ENCODE data around the gene CHAC2. TPM values are rescaled to one million over a fixed set of nuclear protein-coding genes. Genes with fewer than 3 reads are reported as not detected.

The CHAC2 gene
- total and polyA plus RNA-seq, 4 experiments from 2014 or later: 1.5 to 4.9 (median 2.6) TPM

DNA sequence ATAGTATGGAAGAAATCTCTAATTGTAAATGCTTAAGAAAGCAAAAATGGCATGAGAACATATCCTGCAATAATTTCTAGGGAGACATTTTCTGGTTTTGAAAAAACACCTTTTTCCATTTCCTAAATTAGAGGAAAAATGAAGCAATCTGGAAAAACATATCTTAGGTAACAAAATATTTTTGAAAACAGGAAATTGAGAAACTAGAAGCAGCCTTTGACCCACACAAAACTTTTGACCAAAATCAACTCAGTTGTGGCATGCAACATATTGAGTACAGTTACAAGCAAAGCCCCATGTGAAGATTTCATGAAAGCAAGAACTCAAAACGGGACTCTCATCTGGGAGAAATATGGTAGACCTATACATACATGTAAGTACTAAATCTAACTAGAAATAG is 28.6 kb upstream of the CHAC2 start:
- Histone ChIP-seq H3K9me3 (ENCODE audit: control insufficient read depth in 1 of 2, low read length in 2 of 2) (no peaks in the 10 kb centered on the region), H3K27me3 (ENCODE audit: insufficient read depth, low read length) (no peaks in the 10 kb centered on the region), H3K27ac (ENCODE audit: low read depth, low read length) (no peak overlapping the region), H3K36me3 (ENCODE audit: insufficient read depth, low read length) (no peaks in the 10 kb centered on the region), H3K4me1 (ENCODE audit: insufficient read depth, low read length) (no peaks in the 10 kb centered on the region), H3K4me3 (ENCODE audit: low read length in 2 of 2) (no peak overlapping the region)
- Mint-ChIP-seq H3K9me3 (no peaks in the 10 kb centered on the region), H3K27ac (no peak overlapping the region), H3K27me3 (no peaks in the 10 kb centered on the region), H3K4me1 (peaks cover 0 to 14% (median 11%) of the 10 kb centered on the region in 4 donors), H3K36me3 (peaks cover 26 to 47% of the 10 kb centered on the region in 2 donors), H3K4me3 (no peak overlapping the region)
- intact Hi-C loops (cut with micrococcal nuclease): no loop called here
- ChIA-PET POLR2A (ENCODE audit: partially characterized antibody) (no interaction called here), CTCF (ENCODE audit: partially characterized antibody) (interaction anchor here (1.2 kb wide), 1 partner anchor 29 kb away, joined by 3 read pairs; the partner anchor contains the start of gene CHAC2)
- DNase-seq: no peak

DNA sequence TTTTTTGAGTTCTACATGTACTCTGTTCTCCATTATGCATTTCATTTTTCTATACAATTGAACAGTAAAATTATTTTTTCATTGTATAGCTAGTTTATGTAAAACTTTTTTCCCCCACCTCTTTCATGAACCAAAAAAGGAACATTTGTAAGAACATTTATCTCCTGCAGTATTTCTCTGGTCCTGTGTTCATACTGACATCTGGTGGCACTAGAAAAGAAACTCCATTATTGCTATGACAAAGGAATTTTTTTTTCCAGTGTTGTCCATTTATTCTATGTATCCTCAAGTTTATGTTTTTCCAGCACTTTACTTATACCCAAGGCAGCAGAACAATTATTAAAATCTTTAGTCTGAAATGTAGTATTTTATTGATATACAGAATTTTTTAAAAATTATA is 27.4 kb upstream of the CHAC2 start:
- POLR2A ChIA-PET (ENCODE audit: partially characterized antibody): no interaction called here
- peaks cover 22 to 38% of the 10 kb centered on the region in 2 donors for H3K36me3 Mint-ChIP-seq
- no peak for DNase-seq
- Histone ChIP-seq H3K36me3 (ENCODE audit: insufficient read depth, low read length) (no peaks in the 10 kb centered on the region), H3K27ac (ENCODE audit: low read depth, low read length) (no peak overlapping the region), H3K9me3 (ENCODE audit: control insufficient read depth in 1 of 2, low read length in 2 of 2) (no peaks in the 10 kb centered on the region), H3K27me3 (ENCODE audit: insufficient read depth, low read length) (no peaks in the 10 kb centered on the region), H3K4me3 (ENCODE audit: low read length in 2 of 2) (no peak overlapping the region), H3K4me1 (ENCODE audit: insufficient read depth, low read length) (no peaks in the 10 kb centered on the region)
- no peak overlapping the region for H3K27ac Mint-ChIP-seq
- H3K4me1 Mint-ChIP-seq: peaks cover 0 to 12% (median 9%) of the 10 kb centered on the region in 4 donors
- H3K4me3 Mint-ChIP-seq: no peak overlapping the region
- intact Hi-C loops (cut with micrococcal nuclease): no loop called here
- no peaks in the 10 kb centered on the region for H3K9me3 Mint-ChIP-seq
- H3K27me3 Mint-ChIP-seq: no peaks in the 10 kb centered on the region
- CTCF ChIA-PET (ENCODE audit: partially characterized antibody): interaction anchor here (1.2 kb wide), 1 partner anchor 28 kb away, joined by 3 read pairs; the partner anchor contains the start of gene CHAC2

DNA sequence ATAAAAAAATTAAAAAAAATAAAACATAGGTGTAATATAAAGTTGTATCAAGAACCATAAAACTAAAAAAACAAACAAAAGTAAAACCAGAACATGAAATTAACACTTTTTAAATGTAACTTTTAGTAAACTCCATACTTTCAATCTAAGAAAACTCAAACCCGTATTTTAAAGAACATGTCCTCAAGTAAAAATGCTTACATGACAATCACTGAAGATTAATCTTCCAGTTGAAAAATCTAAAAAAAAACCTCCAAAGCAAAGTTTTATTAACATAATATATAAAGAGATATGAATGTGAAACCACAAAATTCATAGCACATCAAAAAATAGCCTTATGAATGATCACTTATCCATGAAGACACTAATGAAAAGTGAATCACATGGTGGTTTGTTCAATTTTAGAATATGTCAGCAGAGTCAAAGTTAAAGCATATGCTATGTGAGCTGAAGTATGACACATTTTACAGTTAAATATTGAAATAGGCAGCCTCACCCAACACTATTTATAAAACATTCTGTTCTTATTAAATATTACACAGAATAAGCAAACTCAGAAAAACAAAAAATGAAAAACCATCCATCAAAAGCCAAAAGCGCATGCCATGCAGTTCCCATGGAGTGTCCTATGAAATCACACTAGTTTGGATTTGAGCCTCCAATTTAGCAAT is 23.1 kb upstream of the CHAC2 start:
- CTCF ChIA-PET (ENCODE audit: partially characterized antibody): interaction anchor here (1.3 kb wide), 2 partner anchors 12 to 29 kb away, joined by 3 to 4 read pairs; no protein-coding TSS in a partner anchor
- no peaks in the 10 kb centered on the region for H3K27me3 Mint-ChIP-seq

DNA sequence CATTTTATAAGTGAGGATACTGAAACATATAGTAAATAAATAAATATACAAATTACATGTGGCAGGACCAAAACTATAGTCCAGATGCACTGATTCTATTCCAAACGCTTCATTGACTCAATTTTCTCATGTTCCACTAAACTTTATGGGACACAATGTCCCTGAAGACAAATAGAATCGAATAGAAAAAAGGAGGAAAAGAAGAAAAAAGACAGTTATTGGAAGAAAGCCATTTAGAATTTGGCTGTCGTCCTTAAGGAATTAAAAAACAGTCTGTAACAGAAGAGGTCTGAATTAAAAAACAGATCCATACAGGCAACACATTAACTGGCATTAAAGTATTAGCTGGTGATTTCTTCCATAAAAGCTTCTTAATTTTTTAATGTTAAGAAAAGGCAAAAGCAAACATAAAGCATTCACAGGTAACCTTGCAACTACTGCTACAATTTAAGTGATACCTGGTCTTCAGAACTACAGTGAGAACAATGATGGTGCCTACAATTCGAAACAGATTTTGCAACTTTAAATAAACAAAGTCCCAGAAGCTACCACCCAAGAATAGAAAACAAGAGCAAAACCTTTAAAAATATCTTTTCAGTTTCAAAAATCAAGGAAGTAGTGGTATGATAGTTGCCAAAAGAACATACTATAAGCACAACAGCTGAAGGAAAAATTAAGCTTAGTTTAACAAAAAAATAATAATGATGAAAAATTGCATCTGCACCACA is 17.4 kb upstream of the CHAC2 start:
- CTCF ChIA-PET (ENCODE audit: partially characterized antibody): interaction anchor here (1.1 kb wide), 1 partner anchor 17 kb away, joined by 3 read pairs; the partner anchor contains the start of gene CHAC2
- intact Hi-C loops (cut with micrococcal nuclease): no loop called here

More for the DNA sequence above, 23.1 kb upstream of the CHAC2 start:
- Histone ChIP-seq H3K27me3 (ENCODE audit: insufficient read depth, low read length) (no peaks in the 10 kb centered on the region), H3K4me3 (ENCODE audit: low read length in 2 of 2) (no peak overlapping the region), H3K36me3 (ENCODE audit: insufficient read depth, low read length) (no peaks in the 10 kb centered on the region), H3K27ac (ENCODE audit: low read depth, low read length) (no peak overlapping the region), H3K9me3 (ENCODE audit: control insufficient read depth in 1 of 2, low read length in 2 of 2) (no peaks in the 10 kb centered on the region), H3K4me1 (ENCODE audit: insufficient read depth, low read length) (no peaks in the 10 kb centered on the region)
- POLR2A ChIA-PET (ENCODE audit: partially characterized antibody): interaction anchor here (1.6 kb wide), 1 partner anchor 24 kb away, joined by 3 read pairs; no protein-coding TSS in a partner anchor
- no peak overlapping the region for H3K27ac Mint-ChIP-seq
- no peaks in the 10 kb centered on the region for H3K9me3 Mint-ChIP-seq
- no peak overlapping the region for H3K4me3 Mint-ChIP-seq
- intact Hi-C loops (cut with micrococcal nuclease): no loop called here
- DNase-seq: no peak
- H3K36me3 Mint-ChIP-seq: peaks cover 33 to 48% of the 10 kb centered on the region in 2 donors
- H3K4me1 Mint-ChIP-seq: peaks cover 0 to 8% (median 5%) of the 10 kb centered on the region in 4 donors

DNA sequence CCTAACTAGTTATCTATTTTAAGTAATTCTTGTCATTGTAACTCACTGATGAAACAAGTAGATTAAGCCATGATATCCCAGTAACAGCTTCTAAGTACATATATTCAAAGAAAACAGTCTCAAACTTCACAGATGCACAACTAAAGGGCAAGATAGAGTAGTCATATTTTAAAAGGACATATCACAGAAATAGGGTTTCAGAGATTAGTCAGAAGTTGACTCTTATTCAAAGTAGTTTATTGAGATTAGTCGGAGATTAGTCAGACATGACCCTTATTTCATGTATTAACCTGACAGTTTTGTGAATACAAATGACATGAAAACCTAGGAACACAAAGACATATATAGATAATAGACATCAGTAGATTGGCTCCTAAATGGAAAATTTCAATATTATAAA is 15.9 kb upstream of the CHAC2 start:
- no peaks in the 10 kb centered on the region for H3K27me3 Mint-ChIP-seq

More for the DNA sequence above, 17.4 kb upstream of the CHAC2 start:
- H3K27me3 ChIP-seq (ENCODE audit: insufficient read depth, low read length): no peaks in the 10 kb centered on the region
- no peak overlapping the region for H3K4me3 ChIP-seq (ENCODE audit: low read length in 2 of 2)
- no peak overlapping the region for H3K4me3 Mint-ChIP-seq
- no peak overlapping the region for H3K27ac ChIP-seq (ENCODE audit: low read depth, low read length)
- H3K4me1 Mint-ChIP-seq: no peaks in the 10 kb centered on the region
- H3K36me3 Mint-ChIP-seq: peaks cover 33 to 35% of the 10 kb centered on the region in 2 donors
- POLR2A ChIA-PET (ENCODE audit: partially characterized antibody): no interaction called here
- H3K27me3 Mint-ChIP-seq: no peaks in the 10 kb centered on the region
- peaks cover 5% of the 10 kb centered on the region for H3K36me3 ChIP-seq (ENCODE audit: insufficient read depth, low read length)
- H3K9me3 Mint-ChIP-seq: no peaks in the 10 kb centered on the region
- H3K4me1 ChIP-seq (ENCODE audit: insufficient read depth, low read length): no peaks in the 10 kb centered on the region
- H3K9me3 ChIP-seq (ENCODE audit: control insufficient read depth in 1 of 2, low read length in 2 of 2): no peaks in the 10 kb centered on the region
- DNase-seq: no peak
- H3K27ac Mint-ChIP-seq: no peak overlapping the region

DNA sequence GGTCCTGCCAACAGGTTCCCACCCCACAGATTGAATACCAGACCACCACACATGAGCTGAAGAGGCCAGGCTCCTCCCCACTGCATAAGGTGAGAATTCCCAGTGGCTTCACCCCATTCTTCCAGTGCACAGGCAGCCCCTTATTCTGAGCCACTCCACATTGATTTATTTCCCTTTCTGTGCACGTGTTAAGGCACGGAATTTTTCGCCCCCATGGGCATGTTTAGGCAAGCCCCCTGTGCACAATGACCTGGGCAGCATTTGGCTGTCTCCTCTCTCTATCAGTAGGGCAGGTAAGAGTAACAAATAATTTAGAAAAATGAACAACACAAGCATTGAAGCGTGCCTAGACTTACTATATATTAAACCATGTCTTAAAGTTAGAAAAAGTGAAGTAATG is 15.2 kb upstream of the CHAC2 start:
- no peaks in the 10 kb centered on the region for H3K9me3 Mint-ChIP-seq
- H3K27me3 ChIP-seq (ENCODE audit: insufficient read depth, low read length): no peaks in the 10 kb centered on the region
- H3K4me1 ChIP-seq (ENCODE audit: insufficient read depth, low read length): no peaks in the 10 kb centered on the region
- POLR2A ChIA-PET (ENCODE audit: partially characterized antibody): no interaction called here
- intact Hi-C loops (cut with micrococcal nuclease): no loop called here
- H3K4me3 Mint-ChIP-seq: no peak overlapping the region
- H3K27ac ChIP-seq (ENCODE audit: low read depth, low read length): no peak overlapping the region
- no peak overlapping the region for H3K27ac Mint-ChIP-seq
- peaks cover 34 to 40% of the 10 kb centered on the region in 2 donors for H3K36me3 Mint-ChIP-seq
- H3K36me3 ChIP-seq (ENCODE audit: insufficient read depth, low read length): peaks cover 5% of the 10 kb centered on the region
- CTCF ChIA-PET (ENCODE audit: partially characterized antibody): no interaction called here
- no peak for DNase-seq
- no peaks in the 10 kb centered on the region for H3K27me3 Mint-ChIP-seq
- no peaks in the 10 kb centered on the region for H3K9me3 ChIP-seq (ENCODE audit: control insufficient read depth in 1 of 2, low read length in 2 of 2)
- H3K4me1 Mint-ChIP-seq: no peaks in the 10 kb centered on the region
- no peak overlapping the region for H3K4me3 ChIP-seq (ENCODE audit: low read length in 2 of 2)

More for the DNA sequence above, 15.9 kb upstream of the CHAC2 start:
- Mint-ChIP-seq H3K4me3 (no peak overlapping the region), H3K36me3 (peaks cover 28 to 38% of the 10 kb centered on the region in 2 donors), H3K27ac (no peak overlapping the region), H3K9me3 (no peaks in the 10 kb centered on the region), H3K4me1 (no peaks in the 10 kb centered on the region)
- Histone ChIP-seq H3K4me1 (ENCODE audit: insufficient read depth, low read length) (no peaks in the 10 kb centered on the region), H3K9me3 (ENCODE audit: control insufficient read depth in 1 of 2, low read length in 2 of 2) (no peaks in the 10 kb centered on the region), H3K4me3 (ENCODE audit: low read length in 2 of 2) (no peak overlapping the region), H3K27ac (ENCODE audit: low read depth, low read length) (no peak overlapping the region), H3K27me3 (ENCODE audit: insufficient read depth, low read length) (no peaks in the 10 kb centered on the region), H3K36me3 (ENCODE audit: insufficient read depth, low read length) (peaks cover 5% of the 10 kb centered on the region)
- intact Hi-C loops (cut with micrococcal nuclease): no loop called here
- no peak for DNase-seq
- CTCF ChIA-PET (ENCODE audit: partially characterized antibody): no interaction called here
- POLR2A ChIA-PET (ENCODE audit: partially characterized antibody): no interaction called here

DNA sequence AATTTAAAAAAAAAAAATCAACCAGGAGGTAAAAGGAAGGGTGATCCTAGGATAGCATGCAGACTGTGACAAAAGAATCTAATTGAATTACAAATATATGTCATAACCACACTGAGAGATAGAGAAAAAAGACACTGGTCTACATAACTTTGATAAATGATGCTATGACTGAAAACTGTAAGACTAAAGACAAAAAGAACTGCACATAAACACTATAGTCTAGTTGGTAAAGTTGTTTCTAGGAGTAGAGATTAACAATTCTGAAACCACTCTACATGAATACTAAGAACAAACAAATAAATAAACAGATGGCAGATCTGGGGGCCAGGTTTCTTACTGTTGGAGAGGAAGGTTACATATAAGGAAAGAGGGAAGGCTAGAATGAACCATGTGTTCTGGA is 14.6 kb upstream of the CHAC2 start:
- H3K36me3 Mint-ChIP-seq: peaks cover 35% of the 10 kb centered on the region in 2 donors
- ChIA-PET CTCF (ENCODE audit: partially characterized antibody) (no interaction called here), POLR2A (ENCODE audit: partially characterized antibody) (no interaction called here)
- H3K27me3 ChIP-seq (ENCODE audit: insufficient read depth, low read length): no peaks in the 10 kb centered on the region
- H3K9me3 ChIP-seq (ENCODE audit: control insufficient read depth in 1 of 2, low read length in 2 of 2): no peaks in the 10 kb centered on the region
- no peaks in the 10 kb centered on the region for H3K4me1 ChIP-seq (ENCODE audit: insufficient read depth, low read length)
- H3K36me3 ChIP-seq (ENCODE audit: insufficient read depth, low read length): peaks cover 5% of the 10 kb centered on the region
- H3K27ac ChIP-seq (ENCODE audit: low read depth, low read length): no peak overlapping the region
- H3K4me3 Mint-ChIP-seq: no peak overlapping the region
- DNase-seq: no peak
- no peaks in the 10 kb centered on the region for H3K27me3 Mint-ChIP-seq
- no peaks in the 10 kb centered on the region for H3K4me1 Mint-ChIP-seq
- H3K27ac Mint-ChIP-seq: peak overlapping the region in 1 of 7 donors; percentile 71
- H3K4me3 ChIP-seq (ENCODE audit: low read length in 2 of 2): no peak overlapping the region
- no peaks in the 10 kb centered on the region for H3K9me3 Mint-ChIP-seq
- intact Hi-C loops (cut with micrococcal nuclease): no loop called here
